Neural progenitor cell (in vitro differentiated cells): ENCODE data around the gene LEO1. TPM values are rescaled to one million over a fixed set of nuclear protein-coding genes. Genes with fewer than 3 reads are reported as not detected.

Source experiments
- DNase-seq: peaks from one replicate; pipeline ENCODE4 v3.0.0-alpha.2; 2016; ENCODE audit warnings: low spot score
- H2AFZ ChIP-seq: fragments of 200-600 bp; sonication (generic); replicated peaks from 2 replicates; pipeline ENCODE4 v1.6.1; 2016; ENCODE audit warnings: antibody characterized with exemption
- H3F3A ChIP-seq: fragments of 200-600 bp; sonication (generic); 2 replicates; pipeline ENCODE4 v1.6.1; 2016; ENCODE audit warnings: antibody characterized with exemption, low read depth
- H3K27ac ChIP-seq: fragments of 200-600 bp; sonication (generic); 2 replicates; pipeline ENCODE4 v1.5.1; 2016; ENCODE audit warnings: mild to moderate bottlenecking
- H3K27me3 ChIP-seq: fragments of 200-600 bp; sonication (generic); 2 replicates; pipeline ENCODE4 v1.6.1; 2016; ENCODE audit warnings: mild to moderate bottlenecking, moderate library complexity
- H3K36me3 ChIP-seq: fragments of 200-600 bp; sonication (generic); 2 replicates; pipeline ENCODE4 v1.5.1; 2016
- H3K4me1 ChIP-seq: fragments of 200-600 bp; sonication (generic); 2 replicates; pipeline ENCODE4 v1.6.1; 2016; ENCODE audit warnings: mixed run types
- H3K4me2 ChIP-seq: fragments of 200-600 bp; sonication (generic); 2 replicates; pipeline ENCODE4 v1.6.1; 2016
- H3K4me3 ChIP-seq: fragments of 200-600 bp; sonication (generic); 2 replicates; pipeline ENCODE4 v1.5.1; 2016
- H3K79me2 ChIP-seq: fragments of 200-600 bp; sonication (generic); 2 replicates; pipeline ENCODE4 v1.6.1; 2016; ENCODE audit warnings: low read depth
- H3K9ac ChIP-seq: fragments of 200-600 bp; sonication (generic); 2 replicates; pipeline ENCODE4 v1.6.1; 2016
- H3K9me3 ChIP-seq: fragments of 200-600 bp; sonication (generic); 2 replicates; pipeline ENCODE4 v1.5.1; 2016; ENCODE audit warnings: low read depth
- H4K20me1 ChIP-seq: fragments of 200-600 bp; sonication (generic); 2 replicates; pipeline ENCODE4 v1.6.1; 2016; ENCODE audit warnings: low read depth
- H3K27ac Mint-ChIP-seq: 3 replicates; pipeline ENCODE4 v1.8.0; 2021; ENCODE audit warnings: mixed read lengths
- H3K27me3 Mint-ChIP-seq: 2 replicates; pipeline ENCODE4 v1.8.0; 2022; ENCODE audit warnings: low read depth, mild to moderate bottlenecking, inconsistent platforms, moderate library complexity, mixed read lengths; ENCODE audit not compliant: insufficient read depth
- H3K36me3 Mint-ChIP-seq: 3 replicates; pipeline ENCODE4 v1.8.0; 2021; ENCODE audit warnings: mixed read lengths
- H3K4me1 Mint-ChIP-seq: 3 replicates; pipeline ENCODE4 v1.8.0; 2021; ENCODE audit warnings: mixed read lengths
- H3K4me3 Mint-ChIP-seq: 3 replicates; pipeline ENCODE4 v1.8.0; 2021; ENCODE audit warnings: mild to moderate bottlenecking, moderate library complexity, mixed read lengths
- H3K9me3 Mint-ChIP-seq: 3 replicates; pipeline ENCODE4 v1.8.0; 2020; ENCODE audit warnings: mixed read lengths
- EZH2 ChIP-seq: fragments of 200-600 bp; sonication (generic); IDR thresholded peaks from 2 replicates; pipeline ENCODE4 v1.6.1; 2017; ENCODE audit warnings: antibody characterized with exemption, mild to moderate bottlenecking, moderate library complexity
- EZH2phosphoT487 ChIP-seq: fragments of 200-600 bp; sonication (generic); IDR thresholded peaks from 2 replicates; pipeline ENCODE4 v1.6.1; 2017; ENCODE audit warnings: antibody characterized with exemption
- total RNA-seq: library from RNA; depleted of rRNA; stranded (reverse); fragments of >200 nt; gene quantifications from 2 replicates; pipeline ENCODE4 v1.2.3, GENCODE V29; 2015; ENCODE audit warnings: low replicate concordance
- TF ChIP-seq, protein P1 (sequence below): fragments of 200-600 bp; sonication (generic); IDR thresholded peaks from 2 replicates; pipeline ENCODE4 v1.5.1; 2017; ENCODE audit warnings: antibody characterized with exemption, mild to moderate bottlenecking

The LEO1 gene
- total RNA-seq, 1 donor from 2014 or later = 43.9 TPM

- no peak overlapping the region for H3K27ac ChIP-seq
- no peak overlapping the region for H3K4me3 ChIP-seq
- no peaks in the 10 kb centered on the region for H4K20me1 ChIP-seq
- H2AFZ ChIP-seq = no peak overlapping the region
- Mint-ChIP-seq H3K27ac (no peak overlapping the region), H3K4me3 (no peak overlapping the region), H3K9me3 (no peaks in the 10 kb centered on the region), H3K36me3 (peaks cover 14% of the 10 kb centered on the region), H3K4me1 (no peaks in the 10 kb centered on the region), H3K27me3 (no peaks in the 10 kb centered on the region)
- H3K9me3 ChIP-seq = no peaks in the 10 kb centered on the region
- no peak for DNase-seq
- TF ChIP-seq, protein P1, sequence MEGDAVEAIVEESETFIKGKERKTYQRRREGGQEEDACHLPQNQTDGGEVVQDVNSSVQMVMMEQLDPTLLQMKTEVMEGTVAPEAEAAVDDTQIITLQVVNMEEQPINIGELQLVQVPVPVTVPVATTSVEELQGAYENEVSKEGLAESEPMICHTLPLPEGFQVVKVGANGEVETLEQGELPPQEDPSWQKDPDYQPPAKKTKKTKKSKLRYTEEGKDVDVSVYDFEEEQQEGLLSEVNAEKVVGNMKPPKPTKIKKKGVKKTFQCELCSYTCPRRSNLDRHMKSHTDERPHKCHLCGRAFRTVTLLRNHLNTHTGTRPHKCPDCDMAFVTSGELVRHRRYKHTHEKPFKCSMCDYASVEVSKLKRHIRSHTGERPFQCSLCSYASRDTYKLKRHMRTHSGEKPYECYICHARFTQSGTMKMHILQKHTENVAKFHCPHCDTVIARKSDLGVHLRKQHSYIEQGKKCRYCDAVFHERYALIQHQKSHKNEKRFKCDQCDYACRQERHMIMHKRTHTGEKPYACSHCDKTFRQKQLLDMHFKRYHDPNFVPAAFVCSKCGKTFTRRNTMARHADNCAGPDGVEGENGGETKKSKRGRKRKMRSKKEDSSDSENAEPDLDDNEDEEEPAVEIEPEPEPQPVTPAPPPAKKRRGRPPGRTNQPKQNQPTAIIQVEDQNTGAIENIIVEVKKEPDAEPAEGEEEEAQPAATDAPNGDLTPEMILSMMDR = no peak
- H3K9ac ChIP-seq = no peak overlapping the region
- H3K36me3 ChIP-seq = peaks cover 4% of the 10 kb centered on the region
- no peaks in the 10 kb centered on the region for H3K27me3 ChIP-seq
- H3K4me1 ChIP-seq = no peaks in the 10 kb centered on the region
- no peak overlapping the region for H3K4me2 ChIP-seq
- no peaks in the 10 kb centered on the region for H3F3A ChIP-seq
- no peaks in the 10 kb centered on the region for H3K79me2 ChIP-seq
Measured at GRCh38 chr15:51935466-51936104, 36.0 kb downstream of the LEO1 start.

DNA sequence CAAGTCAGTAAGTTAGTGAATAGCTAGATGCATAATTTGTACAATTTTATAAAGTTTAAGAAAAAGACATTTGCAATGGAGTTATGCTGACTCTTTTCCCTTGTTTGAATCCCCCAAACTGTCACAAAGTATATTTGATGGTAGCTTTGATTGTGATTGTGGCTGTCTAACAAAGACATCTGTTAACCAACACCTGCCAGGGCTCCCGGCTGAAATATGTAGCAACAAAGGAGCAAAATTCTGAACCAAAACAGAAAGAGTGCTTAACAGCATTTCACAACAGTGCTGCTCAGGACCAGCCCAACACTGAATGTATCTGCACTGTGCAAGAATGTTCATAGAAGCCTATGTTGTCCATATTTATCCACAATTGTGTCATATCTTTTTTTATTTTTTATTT, 39.4 kb downstream of the LEO1 start:
- Histone ChIP-seq H3K9me3 (no peaks in the 10 kb centered on the region), H3K36me3 (no peaks in the 10 kb centered on the region), H3K4me1 (no peaks in the 10 kb centered on the region), H3F3A (no peaks in the 10 kb centered on the region), H3K9ac (no peak overlapping the region), H3K27me3 (no peaks in the 10 kb centered on the region), H3K27ac (no peak overlapping the region), H3K4me2 (no peak overlapping the region), H3K4me3 (no peak overlapping the region), H2AFZ (no peak overlapping the region), H3K79me2 (no peaks in the 10 kb centered on the region), H4K20me1 (no peaks in the 10 kb centered on the region)
- Mint-ChIP-seq H3K4me1 (no peaks in the 10 kb centered on the region), H3K36me3 (peaks cover 6% of the 10 kb centered on the region), H3K27ac (no peak overlapping the region), H3K4me3 (no peak overlapping the region), H3K27me3 (no peaks in the 10 kb centered on the region), H3K9me3 (no peaks in the 10 kb centered on the region)
- DNase-seq = no peak
- no peak for TF ChIP-seq EZH2
- TF ChIP-seq, protein P1 = no peak

- DNase-seq = no peak
- H3K27ac Mint-ChIP-seq = no peak overlapping the region
- Histone ChIP-seq H4K20me1 (no peaks in the 10 kb centered on the region), H3K36me3 (no peaks in the 10 kb centered on the region), H3K4me2 (no peak overlapping the region), H3K9ac (no peak overlapping the region), H3K79me2 (no peaks in the 10 kb centered on the region), H3K4me3 (no peak overlapping the region), H3K27ac (no peak overlapping the region), H3K9me3 (no peaks in the 10 kb centered on the region), H3F3A (no peaks in the 10 kb centered on the region), H3K27me3 (no peaks in the 10 kb centered on the region), H3K4me1 (no peaks in the 10 kb centered on the region), H2AFZ (no peak overlapping the region)
- peaks cover 5% of the 10 kb centered on the region for H3K36me3 Mint-ChIP-seq
- TF ChIP-seq, protein P1 = no peak
- no peak for TF ChIP-seq EZH2phosphoT487
- no peak for TF ChIP-seq EZH2
- no peaks in the 10 kb centered on the region for H3K9me3 Mint-ChIP-seq
- H3K4me1 Mint-ChIP-seq = no peaks in the 10 kb centered on the region
- H3K27me3 Mint-ChIP-seq = no peaks in the 10 kb centered on the region
- H3K4me3 Mint-ChIP-seq = no peak overlapping the region
Measured at GRCh38 chr15:51931638-51932037, 39.9 kb downstream of the LEO1 start.
